LNCAP (cell line): ENCODE data around the gene TIRAP.

Experiments
- TF ChIP-seq, protein P1 (sequence below): fragments of 450-650 bp; IDR thresholded peaks from 2 replicates; pipeline ENCODE4 v1.5.1; 2017; ENCODE audit warnings: mild to moderate bottlenecking

The TIRAP gene

DNA sequence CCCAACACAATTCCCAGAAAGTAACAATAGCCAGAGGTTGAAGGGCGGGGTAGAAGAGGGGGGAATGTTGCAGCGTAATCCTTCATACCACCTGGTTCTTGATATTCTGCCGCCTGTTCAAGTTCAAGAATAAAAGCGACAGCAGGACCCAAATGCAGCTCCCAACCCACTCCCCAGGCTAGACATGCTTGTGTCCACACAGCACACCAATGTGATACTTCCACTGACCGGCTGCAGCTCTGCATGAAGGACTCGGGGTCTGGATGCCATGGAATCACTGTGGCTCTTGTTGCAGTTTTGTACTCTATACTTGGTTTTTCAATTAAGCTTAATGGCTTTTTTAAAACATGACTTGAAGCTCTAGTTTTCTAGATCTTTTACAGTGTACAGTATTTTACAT is 20.7 kb upstream of the TIRAP start:
- TF ChIP-seq, protein P1, sequence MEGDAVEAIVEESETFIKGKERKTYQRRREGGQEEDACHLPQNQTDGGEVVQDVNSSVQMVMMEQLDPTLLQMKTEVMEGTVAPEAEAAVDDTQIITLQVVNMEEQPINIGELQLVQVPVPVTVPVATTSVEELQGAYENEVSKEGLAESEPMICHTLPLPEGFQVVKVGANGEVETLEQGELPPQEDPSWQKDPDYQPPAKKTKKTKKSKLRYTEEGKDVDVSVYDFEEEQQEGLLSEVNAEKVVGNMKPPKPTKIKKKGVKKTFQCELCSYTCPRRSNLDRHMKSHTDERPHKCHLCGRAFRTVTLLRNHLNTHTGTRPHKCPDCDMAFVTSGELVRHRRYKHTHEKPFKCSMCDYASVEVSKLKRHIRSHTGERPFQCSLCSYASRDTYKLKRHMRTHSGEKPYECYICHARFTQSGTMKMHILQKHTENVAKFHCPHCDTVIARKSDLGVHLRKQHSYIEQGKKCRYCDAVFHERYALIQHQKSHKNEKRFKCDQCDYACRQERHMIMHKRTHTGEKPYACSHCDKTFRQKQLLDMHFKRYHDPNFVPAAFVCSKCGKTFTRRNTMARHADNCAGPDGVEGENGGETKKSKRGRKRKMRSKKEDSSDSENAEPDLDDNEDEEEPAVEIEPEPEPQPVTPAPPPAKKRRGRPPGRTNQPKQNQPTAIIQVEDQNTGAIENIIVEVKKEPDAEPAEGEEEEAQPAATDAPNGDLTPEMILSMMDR = no peak

DNA sequence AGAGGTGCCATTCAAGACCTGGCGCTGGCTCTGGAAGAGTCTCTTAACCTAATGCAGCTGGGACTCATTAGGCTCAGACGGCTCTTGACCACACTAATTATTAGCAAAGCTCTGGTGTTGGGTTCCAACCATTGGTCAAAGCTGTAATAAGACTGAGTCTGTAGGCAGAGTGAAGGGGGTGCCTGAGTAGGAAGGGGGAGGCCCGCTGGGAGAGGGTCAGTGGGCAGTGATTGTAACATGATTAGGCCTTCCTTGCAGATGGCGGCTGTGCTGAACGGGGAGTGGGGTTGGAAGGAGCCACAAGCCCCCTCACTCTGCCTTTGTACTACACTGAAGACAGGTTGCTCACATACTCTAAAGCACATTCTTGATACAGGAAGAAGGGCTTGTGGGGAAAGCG is 19.4 kb upstream of the TIRAP start:
- TF ChIP-seq, protein P1 = no peak

DNA sequence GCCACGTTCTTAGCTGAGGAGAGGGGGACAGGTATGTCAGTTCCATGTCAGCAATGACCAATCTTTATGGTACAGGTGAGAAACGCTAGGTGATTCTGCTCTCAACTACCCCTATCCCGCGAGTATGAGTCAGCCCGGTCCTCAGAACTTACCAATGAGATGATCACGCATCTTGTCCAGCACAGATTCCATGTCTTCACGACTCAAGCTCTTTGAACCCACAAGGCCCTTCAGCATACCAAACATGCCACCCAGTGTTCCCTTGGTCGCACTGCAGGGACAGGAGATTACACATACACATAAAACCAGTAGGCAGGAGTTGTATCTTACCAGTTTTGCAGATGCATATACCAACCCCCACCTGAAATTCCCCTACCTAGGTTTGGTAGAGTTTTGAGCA is 17.1 kb upstream of the TIRAP start:
- TF ChIP-seq, protein P1 = no peak

DNA sequence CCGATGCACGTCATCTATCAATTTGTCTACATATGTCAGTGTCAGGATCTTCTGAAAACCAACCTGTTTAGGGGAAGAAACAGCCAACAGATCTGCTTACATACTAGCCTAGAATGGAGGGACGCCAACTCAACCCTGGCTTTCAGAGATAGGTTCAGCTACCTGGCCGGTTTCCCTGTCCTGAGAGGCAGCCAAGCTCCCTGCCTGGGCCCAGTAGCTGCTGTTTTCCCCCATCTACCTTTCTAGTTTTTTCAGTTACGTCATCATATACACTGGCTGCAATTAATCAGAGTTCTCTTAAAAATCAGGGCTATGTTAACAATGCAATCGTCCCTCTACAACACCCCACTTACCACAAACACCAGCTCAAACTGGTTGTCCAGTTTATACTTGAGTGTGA is 15.2 kb upstream of the TIRAP start:
- TF ChIP-seq, protein P1 = no peak

DNA sequence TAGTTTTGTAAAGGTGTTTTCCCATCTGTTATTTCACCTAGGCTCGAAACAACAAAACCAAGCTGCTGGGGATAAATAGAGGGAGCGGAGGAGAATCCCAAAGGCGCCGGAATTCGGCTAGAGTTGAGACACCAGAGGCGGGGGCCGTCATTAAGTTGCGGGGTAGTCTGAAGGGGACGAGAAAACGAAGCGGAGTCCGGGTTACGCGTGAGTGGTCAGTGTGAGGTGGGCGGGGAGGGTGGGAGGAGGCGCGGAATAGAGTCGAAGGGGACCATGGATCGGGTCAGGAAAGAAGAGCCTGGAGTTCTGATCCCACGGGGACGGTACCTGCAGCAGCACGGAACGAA is 14.6 kb upstream of the TIRAP start:
- TF ChIP-seq, protein P1 = no peak

DNA sequence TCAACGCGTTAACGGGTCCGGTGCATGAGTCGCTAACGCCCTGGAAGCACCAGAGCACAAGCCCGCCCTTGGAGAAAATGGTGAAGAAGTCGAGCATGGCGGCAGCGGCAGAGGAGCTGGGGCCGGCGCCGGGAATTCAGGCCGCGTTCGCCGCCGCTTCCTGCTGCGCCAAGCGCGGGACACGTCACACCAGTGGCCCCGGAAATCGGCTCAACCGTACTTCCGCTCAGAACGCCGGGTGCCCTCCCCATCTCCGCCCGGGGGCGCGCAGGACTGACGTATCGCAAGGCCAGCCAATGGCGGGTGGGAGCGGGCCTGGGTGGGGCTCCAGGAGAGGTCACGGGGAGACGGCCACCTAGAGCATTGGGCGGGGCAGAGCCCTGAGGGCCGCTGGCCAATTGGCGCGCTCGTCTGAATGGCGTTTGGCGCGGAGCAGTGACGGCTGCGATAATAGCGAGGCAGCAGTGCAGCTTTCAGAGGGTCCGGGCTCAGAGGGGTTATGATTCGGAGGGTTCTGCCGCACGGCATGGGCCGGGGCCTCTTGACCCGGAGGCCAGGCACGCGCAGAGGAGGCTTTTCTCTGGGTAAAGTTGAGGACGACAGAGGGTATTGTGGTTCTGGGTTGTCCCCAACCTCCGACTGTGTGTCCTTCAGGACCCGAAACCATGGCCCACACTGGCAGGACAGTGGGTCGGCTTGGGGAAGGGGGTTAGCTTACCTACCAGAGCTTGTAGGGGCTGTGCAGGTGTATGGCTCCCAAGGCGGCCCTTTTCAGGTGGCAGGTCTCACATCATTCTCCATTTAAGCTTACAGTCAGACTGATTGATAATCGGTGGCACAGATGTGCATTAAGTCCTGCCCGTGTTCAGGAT is 13.9 kb upstream of the TIRAP start, which contains the start of the genes FOXRED1 and SRPRA:
TSS of gene FOXRED1 (plus strand) at position 447 of the 872 bp plus-strand sequence. CDS start at position 500, 53 bp downstream.
TSS of gene SRPRA (minus strand) at position 188 of the 872 bp plus-strand sequence. CDS start at position 97, 91 bp downstream.
- TF ChIP-seq, protein P1 = no peak

DNA sequence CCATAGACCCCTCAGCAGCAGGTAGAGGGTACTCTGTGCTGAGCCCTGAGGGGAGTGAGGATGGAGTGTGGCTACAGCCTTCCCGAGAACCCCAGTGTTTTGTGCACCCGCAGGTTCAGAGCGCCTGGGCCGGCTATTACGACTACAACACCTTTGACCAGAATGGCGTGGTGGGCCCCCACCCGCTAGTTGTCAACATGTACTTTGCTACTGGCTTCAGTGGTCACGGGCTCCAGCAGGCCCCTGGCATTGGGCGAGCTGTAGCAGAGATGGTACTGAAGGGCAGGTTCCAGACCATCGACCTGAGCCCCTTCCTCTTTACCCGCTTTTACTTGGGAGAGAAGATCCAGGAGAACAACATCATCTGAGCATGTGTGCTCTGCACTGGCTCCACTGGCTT is 5.6 kb upstream of the TIRAP start:
- TF ChIP-seq, protein P1 = no peak
